ENCODE data around the gene CCND3.

Gene CCND3

GRCh38 chr6:41920921-41921711, 20.5 kb downstream of the CCND3 start, which contains the start of the genes BYSL and MED20:
Gene BYSL, plus strand, starts transcription at chr6:41921499. Its CDS starts 64 bp downstream, at chr6:41921563.
Gene MED20, minus strand, starts transcription at chr6:41921139. Its CDS starts 121 bp downstream, at chr6:41921018.
- DNase-seq = peak; percentile 96 to 99 (median 98)

DNA sequence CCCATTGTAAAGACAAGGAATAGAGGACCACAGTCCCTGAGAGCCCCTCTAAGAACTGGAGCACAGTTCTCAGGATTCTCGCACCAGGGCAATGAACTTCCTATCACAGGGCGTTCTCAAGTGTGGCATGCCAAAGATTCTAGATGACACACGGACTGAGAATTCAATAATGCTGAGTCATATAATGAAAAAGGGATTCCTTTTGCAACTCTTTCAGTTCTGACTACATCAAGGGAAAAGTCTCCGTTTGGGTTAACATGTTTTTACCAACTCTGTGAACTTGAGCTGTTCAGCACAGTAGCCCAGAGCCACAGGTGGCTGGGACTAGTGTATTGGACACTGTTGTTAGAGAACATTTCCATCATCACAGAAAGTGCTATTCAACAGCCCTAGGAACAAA, 24.1 kb downstream of the CCND3 start:
- DNase-seq = no peak

GRCh38 chr6:41914869-41915530, 26.6 kb downstream of the CCND3 start:
- DNase-seq = no peak

- DNase-seq = no peak
Measured at GRCh38 chr6:41914343-41914742, 27.3 kb downstream of the CCND3 start.

DNA sequence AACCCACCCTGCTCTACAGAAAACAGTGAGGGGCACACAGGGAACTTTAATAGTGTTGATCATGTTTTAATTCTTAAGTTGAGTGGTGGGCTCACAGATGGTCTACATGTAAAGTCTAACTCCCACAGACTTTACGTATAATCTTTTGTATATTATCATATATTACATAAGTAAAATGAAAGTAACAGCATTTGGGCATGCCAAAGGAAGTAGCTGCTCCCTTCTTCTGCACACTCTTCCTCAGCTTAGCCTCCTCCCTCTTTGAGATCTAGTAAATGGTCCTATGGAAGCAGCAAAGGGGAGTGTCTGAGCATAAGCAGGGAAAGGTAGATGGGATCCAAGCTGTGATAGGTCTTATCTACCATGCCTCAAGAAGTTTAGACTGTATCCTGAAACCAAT, 31.9 kb downstream of the CCND3 start:
- no peak for DNase-seq

DNA sequence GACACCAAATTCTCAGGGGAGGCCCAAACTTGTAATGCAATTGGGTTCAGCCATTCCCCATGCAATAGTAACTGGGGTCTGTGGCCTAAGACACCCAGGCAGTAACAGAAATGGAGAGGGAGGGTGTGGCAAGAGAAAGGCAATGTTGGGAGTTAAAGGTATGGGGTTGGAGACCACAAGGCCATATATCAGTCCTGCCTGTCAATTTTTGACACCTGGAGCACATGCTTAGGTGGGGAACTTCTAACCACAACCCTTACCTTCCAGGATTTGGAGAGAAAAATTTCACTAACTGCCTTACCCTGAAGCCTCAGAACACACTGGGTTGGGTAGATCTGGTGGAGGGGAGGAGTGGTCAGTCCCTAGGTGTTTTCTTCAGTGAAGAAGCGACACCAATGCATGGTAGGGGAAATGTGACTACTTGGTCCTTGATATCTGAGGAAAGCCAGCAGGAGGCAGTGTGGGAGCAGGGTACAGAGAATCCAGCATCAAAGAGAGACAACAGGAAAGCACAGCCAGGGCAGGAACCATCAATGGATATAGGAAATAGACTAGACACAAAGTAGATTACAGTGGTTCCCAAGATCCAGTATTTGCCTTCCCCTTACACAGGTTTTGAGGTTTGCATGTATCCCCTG, 39.6 kb downstream of the CCND3 start:
- DNase-seq = peak; percentile 55 to 72 (median 64)

GRCh38 chr6:41900861-41901260, 40.7 kb downstream of the CCND3 start:
- DNase-seq = peak in 3 of 4 experiments; percentile 7 to 57 (median 47)

DNA sequence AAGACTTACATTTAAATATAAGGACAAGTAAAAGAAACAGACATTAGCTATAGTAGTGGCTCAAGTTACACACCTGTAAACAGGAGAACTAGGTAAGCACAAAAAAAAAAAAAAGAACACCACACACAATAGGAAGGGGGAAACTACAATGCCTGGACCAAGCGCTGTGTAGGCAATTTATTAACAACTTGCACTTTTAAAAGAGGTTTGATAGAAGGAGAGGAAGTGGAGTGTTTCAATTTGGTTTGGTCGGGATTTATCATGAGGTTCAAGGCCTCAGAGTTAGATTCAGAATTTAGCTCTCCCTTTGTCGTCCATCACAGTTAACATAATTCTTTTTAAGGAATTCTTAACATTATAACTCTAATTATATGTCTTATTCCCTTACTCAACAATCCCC, 45.3 kb downstream of the CCND3 start:
- peak; percentile 14 to 52 (median 32) for DNase-seq

- DNase-seq = peak; percentile 91 to 97 (median 96)
Measured at GRCh38 chr6:41895300-41896233, 46.0 kb downstream of the CCND3 start, which contains the start of gene USP49. Gene USP49, minus strand, starts transcription at chr6:41895375. Its CDS starts 88,392 bp downstream, at chr6:41806983.

- DNase-seq = peak in 1 of 4 experiments; percentile 26
Measured at GRCh38 chr6:41894366-41895299, 47.0 kb downstream of the CCND3 start.

DNA sequence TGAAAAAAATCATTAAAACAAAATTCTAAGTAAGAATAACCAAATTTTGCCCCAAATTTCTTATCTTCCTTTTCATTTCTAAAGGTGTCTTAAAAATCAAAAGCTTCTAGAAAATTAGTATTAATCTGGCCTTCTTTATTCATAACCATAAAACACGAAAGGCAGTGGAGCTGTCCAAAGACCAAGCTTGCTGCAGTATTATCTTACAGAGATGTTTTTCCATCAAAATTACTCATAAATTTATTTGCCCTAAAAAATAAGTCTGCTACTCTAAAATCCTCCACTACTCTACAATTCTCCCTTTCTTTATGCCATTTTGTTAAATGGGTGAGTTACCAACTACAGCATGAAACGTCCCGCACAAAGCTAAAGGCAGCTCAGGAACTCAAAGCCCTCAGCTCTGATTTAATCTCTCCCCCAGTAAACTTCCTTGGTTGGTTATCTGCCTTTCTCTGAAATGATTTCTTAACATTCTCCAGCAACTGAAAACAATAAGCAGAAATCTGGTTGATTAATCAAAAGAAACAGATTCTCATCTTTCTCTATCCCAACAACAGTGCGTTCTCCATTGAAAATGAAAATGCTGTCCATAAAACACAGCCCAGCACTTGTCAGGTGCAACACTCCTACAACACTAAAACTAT, 48.6 kb downstream of the CCND3 start:
- DNase-seq = no peak

DNA sequence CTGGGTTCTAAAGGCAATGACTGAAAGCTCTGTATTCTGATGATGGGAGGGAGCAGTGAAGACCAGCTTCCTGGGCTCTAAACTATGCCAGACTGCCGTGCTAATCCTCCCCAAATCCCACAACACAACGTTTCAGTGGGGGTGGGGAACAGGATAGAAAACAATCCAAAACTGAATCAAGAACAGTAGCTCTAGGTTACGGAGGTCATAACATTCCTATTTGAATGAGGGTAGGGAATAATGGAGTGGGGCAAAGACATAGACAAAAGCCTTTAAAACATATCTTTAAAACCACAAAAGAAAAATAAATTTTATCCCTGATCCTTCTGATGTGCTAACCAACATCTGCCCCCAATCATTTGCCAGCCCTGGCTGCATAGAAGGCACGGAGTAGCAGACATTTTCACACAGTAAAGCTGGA, 54.3 kb downstream of the CCND3 start:
- DNase-seq = no peak

DNA sequence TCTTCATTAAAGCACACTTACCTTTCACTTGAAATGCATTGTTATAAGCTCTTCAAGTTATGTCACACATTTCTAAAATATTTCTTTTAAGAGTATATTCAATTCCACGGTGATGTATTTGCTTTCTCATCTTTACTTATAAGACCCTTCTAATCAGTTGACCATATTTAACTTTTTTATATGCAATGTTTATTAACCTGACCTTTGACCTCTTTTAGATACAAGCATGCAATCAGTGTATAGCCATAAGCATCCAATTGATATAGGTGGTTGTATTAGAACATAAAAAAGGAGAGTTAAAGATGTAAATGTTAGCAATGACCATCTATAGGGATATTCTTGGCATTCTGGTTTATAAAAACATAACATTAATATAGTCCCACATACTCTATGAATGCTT, 55.7 kb downstream of the CCND3 start:
- DNase-seq = no peak

DNA sequence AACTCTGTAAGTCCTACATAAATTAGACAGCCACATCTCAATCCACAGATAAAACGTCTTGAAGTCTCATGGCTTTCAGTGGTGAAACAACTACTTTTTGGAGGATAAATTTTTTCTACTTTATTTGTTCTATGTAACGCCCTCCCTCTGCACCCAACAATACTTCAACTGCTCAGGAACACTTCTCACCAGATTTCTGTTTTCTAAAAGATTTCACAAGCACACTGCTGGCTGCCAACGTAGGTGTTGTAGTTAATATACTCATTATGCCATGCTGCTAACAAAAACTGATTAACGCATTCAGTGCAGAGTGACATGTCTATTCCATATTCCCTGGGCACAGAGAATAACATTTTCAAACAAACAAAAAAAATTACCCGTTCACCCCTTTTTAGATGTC, 56.7 kb downstream of the CCND3 start:
- DNase-seq = no peak
